HG03108 (cell line): ENCODE data around the gene KCNA3.

Experiments used
- ATAC-seq: cut with Tn5 transposase; IDR thresholded peaks from one replicate; pipeline ENCODE4 v1.9.1; 2021; ENCODE audit warnings: moderate library complexity; ENCODE audit not compliant: unreplicated experiment

The KCNA3 gene

DNA sequence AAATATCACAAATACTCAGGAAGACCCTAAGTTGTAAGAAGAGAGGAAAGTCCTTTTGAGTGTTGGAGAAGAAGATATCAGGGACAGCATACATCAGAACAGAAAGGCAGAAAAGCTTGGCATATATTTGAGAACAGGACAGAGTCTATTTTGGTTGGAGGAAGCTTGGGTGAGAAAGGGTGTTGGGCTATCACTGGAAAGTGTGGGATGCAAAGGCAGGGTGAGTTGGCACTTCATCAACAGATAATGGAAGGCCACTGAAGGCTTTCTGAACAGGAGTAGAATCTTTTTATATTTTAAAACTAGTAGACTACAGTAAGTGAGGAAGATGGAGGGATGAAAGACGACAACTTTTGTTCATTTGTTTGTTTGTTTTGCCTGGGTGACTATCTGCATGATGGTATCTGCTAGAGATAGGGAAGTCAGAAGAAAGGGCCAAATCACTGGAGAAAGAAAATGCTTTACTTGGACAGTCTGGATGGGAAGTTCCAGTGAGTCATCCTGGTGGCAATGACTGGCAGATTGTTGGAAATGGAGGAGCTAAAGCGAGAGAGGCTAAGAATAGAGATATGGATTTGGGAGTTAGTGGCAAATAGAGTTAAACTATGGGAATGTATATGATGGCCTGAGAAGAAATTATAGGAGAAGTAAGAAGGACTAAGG lies 34.9 kb downstream of the KCNA3 start:
- ATAC-seq = no peak

DNA sequence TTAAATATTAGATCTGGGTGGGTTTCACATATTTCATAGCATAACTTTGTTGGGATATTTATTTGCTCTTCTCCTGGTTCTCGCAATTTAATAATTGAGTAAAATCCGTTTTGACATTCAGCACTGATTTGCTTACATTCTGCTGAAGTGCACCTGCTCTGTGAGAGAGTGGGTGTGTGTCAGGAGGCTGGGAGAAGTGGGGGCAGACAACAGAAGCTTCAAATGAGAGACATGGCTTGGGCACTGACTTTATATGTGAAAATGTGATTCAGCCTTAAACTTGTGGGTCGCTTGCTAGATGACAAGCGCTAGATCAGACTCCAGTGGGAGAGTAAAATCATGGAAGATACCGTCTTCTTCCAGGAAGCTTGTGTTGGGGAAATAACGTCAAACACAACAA lies 36.2 kb downstream of the KCNA3 start:
- ATAC-seq = no peak

DNA sequence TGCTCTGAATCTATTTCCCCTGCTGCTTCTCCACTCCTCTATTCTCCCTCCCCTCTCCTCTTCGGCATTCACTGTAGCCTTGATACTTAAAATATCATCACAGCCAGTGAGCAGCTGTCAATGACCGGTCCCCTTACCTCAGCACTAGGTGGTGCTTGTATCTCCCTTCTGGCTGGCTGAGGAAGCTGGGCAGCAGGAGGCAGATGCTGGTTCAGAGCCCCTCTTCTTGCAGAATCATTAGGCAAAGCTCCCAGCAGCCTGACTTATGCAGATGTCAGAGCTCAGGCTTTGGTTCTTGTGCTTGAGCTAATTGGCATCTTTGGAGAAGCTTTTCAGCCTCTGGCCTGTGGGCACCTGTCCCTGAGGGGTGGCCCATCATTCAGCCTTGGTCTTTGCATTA lies 36.7 kb downstream of the KCNA3 start:
- ATAC-seq = no peak

DNA sequence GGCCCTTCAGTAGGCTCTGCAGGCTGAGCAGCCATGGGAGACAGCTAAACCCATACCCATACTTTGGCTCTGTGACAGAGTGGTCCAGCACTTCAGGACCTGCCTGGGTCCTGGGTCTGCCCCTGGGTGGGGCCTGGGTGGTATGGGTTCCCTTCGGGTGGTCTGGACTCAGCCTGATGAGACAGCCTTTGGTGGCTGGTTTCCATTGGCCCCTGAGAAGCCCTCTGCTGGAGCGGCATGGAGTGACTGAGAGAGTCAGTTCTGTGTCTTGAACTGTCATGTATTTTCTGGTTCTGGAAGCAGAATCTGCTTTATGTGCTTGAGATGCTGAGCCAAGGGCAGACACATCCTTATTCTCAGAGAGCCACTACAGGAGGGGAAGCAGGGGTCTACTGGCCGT lies 37.3 kb downstream of the KCNA3 start:
- ATAC-seq = no peak

DNA sequence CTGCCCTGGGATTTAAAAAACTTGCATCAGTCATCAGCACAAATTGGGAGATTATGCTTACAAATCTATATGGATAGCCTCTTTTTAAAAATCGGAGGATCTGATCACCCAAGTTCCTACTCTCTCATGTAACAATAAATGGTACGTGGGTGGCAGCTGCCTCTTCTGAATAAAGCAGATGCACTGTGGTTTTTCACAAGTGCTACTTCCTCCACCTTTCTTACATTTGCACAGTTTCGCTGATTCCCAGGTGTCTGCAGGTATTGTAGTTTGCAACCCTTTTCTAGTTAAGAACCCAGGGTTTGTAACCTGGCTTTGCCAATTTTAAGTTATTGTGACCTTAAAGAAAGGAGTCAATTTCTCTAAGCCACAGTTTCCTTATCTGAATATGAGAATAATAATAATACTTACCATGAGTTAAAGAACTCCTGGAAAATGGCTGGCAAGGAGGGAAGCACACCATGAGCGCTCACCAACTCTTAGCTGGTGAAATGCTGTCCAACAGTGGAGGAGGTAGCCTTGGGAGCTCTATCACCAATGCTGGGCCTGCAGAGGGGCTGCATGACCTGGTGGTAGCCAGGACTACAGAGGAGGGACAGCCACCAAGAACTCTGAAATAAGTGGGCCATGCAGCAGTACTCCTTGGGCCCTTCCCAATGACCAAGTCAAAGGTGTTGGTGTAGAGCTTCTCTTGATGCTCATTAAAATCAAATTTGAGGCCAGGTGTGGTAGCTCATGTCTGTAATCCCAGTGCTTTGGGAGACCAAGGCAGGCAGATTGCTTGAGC lies 38.4 kb downstream of the KCNA3 start:
- ATAC-seq = no peak

- no peak for ATAC-seq
These were observed 39.3 kb downstream of the KCNA3 start for GRCh38 chr1:110635434-110635833.

DNA sequence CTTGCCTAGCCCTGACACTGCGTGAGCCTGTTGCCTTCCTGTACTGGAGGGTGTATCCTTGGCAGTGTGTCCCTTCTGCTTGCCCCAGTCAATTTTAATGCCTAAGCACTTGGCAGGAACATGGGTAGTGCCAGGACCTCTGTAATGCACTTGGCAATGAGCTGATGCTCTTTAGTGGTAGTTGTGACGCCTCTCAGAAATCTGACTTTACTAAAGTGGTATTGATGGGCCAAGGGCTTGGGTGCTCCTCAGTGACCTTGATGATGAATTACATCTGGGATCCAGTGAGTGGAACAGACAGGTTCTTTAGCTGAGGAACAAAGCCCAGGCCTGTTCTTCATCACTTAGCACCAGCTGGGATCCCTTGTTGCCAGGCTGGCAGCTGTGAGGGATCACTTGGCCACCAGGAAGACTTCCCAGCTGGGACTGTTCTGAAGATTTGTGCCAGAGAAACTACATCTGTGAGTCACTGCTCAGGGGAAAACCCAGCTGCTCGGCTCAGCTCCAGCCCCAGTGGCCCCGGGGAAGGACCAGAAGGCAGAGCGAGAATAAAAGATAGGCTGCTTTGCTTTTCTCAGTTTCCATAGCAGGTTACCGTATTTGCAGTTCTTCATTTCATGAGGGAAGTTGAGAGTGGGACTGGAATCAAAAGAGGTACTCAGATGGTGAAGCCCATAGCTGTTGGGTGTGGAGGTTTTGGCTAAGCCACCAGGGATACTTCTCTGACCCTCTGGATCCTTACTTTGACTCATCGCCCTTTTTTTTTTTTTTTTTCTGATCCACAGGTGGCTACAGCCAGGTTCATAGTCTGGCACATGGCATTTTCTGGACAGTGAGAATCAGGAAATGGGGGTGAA lies 40.1 kb downstream of the KCNA3 start:
- peak; percentile 64 for ATAC-seq

DNA sequence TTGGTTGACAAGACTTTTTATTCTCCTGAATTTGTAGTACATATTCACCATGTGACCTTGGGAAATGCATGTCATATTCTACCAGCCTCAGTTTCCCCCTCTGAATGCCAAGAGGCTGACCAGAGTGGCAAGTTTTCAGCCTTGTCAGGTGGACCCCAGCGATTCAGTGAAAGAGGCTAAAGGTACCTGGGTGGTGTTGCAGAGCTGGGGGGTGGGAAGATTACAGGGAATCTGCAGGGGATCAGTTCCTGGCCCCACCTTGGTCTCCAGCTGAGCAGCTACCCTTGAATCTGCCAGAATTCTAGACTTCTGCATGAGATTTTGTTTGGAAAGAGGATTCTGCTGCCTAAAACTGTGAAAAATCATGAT lies 40.7 kb downstream of the KCNA3 start:
- ATAC-seq = no peak

GRCh38 chr1:110633646-110634030 lies 41.1 kb downstream of the KCNA3 start:
- ATAC-seq = no peak

- no peak for ATAC-seq
These were observed 42.7 kb downstream of the KCNA3 start for GRCh38 chr1:110631836-110632620.

DNA sequence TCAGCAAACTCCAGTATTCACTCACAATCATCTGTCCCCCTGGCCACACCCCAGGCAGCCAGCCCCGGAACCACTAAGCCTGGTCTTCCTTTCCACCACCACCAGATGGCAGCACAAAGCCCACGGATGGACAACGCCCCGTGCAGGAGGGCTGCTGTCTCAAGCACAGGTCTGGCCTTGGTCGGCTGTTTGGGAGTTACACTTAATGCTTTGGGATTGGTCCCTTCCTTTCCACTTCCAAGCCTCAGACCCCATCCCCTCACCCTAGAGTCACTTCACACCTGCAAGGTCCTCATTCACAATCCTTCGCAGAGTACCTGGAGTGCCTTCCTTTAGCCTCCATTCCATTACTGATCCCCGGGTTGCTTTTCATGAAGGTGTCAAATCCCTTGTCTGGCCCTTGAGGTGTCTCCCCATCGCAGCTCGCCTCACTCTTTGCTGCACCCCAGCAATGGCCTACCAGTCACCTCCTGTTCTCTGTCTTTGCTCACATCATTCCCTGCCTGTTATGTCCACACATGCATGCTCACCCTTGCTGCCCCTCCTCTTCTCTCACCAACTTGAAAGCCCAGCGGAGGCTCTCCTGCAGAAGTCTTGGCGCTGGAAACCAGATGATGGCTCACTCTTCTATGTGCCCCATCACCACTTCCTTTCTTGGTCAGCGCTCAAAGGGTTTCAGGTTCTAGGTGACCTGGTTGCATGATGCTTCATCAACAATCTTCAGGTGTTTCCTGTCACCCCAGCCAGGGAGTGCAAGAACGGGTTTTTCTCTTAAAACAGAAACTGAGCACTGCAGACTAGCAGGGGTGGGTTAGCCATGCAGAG lies 43.7 kb downstream of the KCNA3 start:
- ATAC-seq = peak; percentile 54

GRCh38 chr1:110628323-110629105 lies 46.2 kb downstream of the KCNA3 start:
- ATAC-seq = no peak

DNA sequence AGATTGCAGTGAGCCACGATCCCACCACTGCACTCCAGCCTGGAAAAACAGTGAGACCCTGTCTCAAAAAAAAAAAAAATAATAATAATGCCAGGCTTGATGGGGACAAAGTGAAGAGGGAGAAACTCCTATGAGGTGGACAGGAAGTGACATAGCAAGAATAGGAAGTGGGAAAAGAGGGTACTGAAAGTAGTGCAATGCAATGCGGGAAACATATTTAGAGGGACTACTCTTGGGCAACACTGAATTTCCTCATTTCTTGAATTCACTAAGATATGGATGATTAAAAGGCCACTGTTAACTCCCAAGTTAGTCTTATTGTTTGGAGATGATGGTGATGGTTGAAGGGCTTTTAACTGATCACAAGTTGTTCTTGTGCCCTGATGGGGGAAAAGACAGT lies 47.0 kb downstream of the KCNA3 start:
- ATAC-seq = no peak

GRCh38 chr1:110626889-110627288 lies 47.9 kb downstream of the KCNA3 start:
- ATAC-seq = no peak
